K562 (cell line): ENCODE results near the gene POU3F3. TPM values are rescaled to one million over a fixed set of nuclear protein-coding genes. Genes with fewer than 3 reads are reported as not detected.

ENCODE experiments used
- ATAC-seq: fragments of 200-7000 bp; cut with Tn5 transposase; 3 replicates; pipeline ENCODE4 v1.9.1; 2020; ENCODE audit warnings: moderate library complexity
- BruUV-seq: library from RNA; stranded (reverse); fragments of 400-500 nt; replicated peaks from 2 replicates; lab custom pipeline; 2021; lab: Mats Ljungman, UMichigan
- CTCF ChIA-PET: fragments of 300-600 bp; formaldehyde crosslinking; extraction: SDS; loops from one replicate; lab custom pipeline; 2021; ENCODE audit warnings: low intra/inter-chr PET ratio; lab: Yijun Ruan, JAX
- POLR2A ChIA-PET: fragments of 300-600, 350-650 bp; sonication (Branson Sonifier 250); formaldehyde crosslinking; extraction: SDS; loops from one replicate; lab custom pipeline; 2021; ENCODE audit warnings: antibody characterized with exemption, inconsistent platforms; lab: Yijun Ruan, JAX
- DNase-seq, 4 experiments: peaks; one replicate each; pipeline versions ENCODE4 v3.0.0 to v3.0.0-alpha.2; 2011 to 2018; ENCODE audit warnings: low spot score in 3 of 4, mixed read lengths in 3 of 4; ENCODE audit errors: extremely low read depth in 1 of 4
- FAIRE-seq: peaks from 2 replicates; lab custom pipeline; 2011; peaks lifted over from hg19 to GRCh38; lab: Jason Lieb, UNC
- H2AFZ ChIP-seq: 2 replicates; pipeline ENCODE4 v1.6.0; 2011; ENCODE audit warnings: low read depth, low read length, control low read depth, inconsistent platforms
- H3K27ac ChIP-seq: fragments of 200-600 bp; 3 replicates; pipeline ENCODE4 v1.8.0; 2011; ENCODE audit warnings: low read depth, mild to moderate bottlenecking, control low read depth, inconsistent platforms, low read length, moderate library complexity, mixed read lengths; ENCODE audit errors: extremely low read depth
- H3K27me3 ChIP-seq, 2 experiments: fragments of 300-600 bp in 1 of 2; 2 replicates in 1 of 2; 3 replicates in 1 of 2; pipeline versions ENCODE4 v1.6.0 to v1.8.0; 2011; ENCODE audit warnings: inconsistent platforms in 2 of 2, low read length in 2 of 2, mild to moderate bottlenecking in 1 of 2, mixed read lengths in 1 of 2, moderate library complexity in 1 of 2; ENCODE audit not compliant: control insufficient read depth in 2 of 2, insufficient read depth in 2 of 2
- H3K36me3 ChIP-seq: fragments of 300-600 bp; 3 replicates; pipeline ENCODE4 v1.8.0; 2011; ENCODE audit warnings: mild to moderate bottlenecking, low read length, inconsistent platforms; ENCODE audit not compliant: control insufficient read depth, insufficient read depth
- H3K4me1 ChIP-seq, 2 experiments: fragments of 200-600 bp in 1 of 2; replicated peaks in 1 of 2; 2 replicates in 1 of 2; 3 replicates in 1 of 2; pipeline versions ENCODE4 v1.5.1 to v1.8.0; 2011; ENCODE audit warnings: inconsistent platforms in 2 of 2, low read length in 2 of 2, mild to moderate bottlenecking in 1 of 2, mixed read lengths in 1 of 2, moderate library complexity in 1 of 2; ENCODE audit not compliant: control insufficient read depth in 2 of 2, insufficient read depth in 2 of 2
- H3K4me2 ChIP-seq: 2 replicates; pipeline ENCODE4 v1.6.1; 2011; ENCODE audit warnings: low read length, control low read depth, inconsistent platforms, mixed read lengths; ENCODE audit not compliant: insufficient read depth
- H3K4me3 ChIP-seq: fragments of 200-600 bp; sonication (generic), shearing (Covaris generic); 2 replicates; pipeline ENCODE4 v1.5.1; 2016; ENCODE audit warnings: control low read depth, inconsistent platforms
- H3K79me2 ChIP-seq: fragments of 200-600 bp; 3 replicates; pipeline ENCODE4 v1.8.0; 2011; ENCODE audit warnings: low read length, inconsistent platforms; ENCODE audit not compliant: control insufficient read depth, insufficient read depth
- H3K9ac ChIP-seq, 2 experiments: 2 replicates each; pipeline versions ENCODE4 v1.6.0 to v1.6.1; 2011; ENCODE audit warnings: low read depth in 2 of 2, low read length in 2 of 2, control low read depth in 1 of 2, inconsistent platforms in 1 of 2, mild to moderate bottlenecking in 1 of 2, mixed read lengths in 1 of 2; ENCODE audit not compliant: insufficient read depth in 1 of 2
- H3K9me1 ChIP-seq: one replicate; pipeline ENCODE4 v1.6.0; 2011; ENCODE audit warnings: inconsistent platforms, mild to moderate bottlenecking, low read length, moderate library complexity; ENCODE audit not compliant: control insufficient read depth, insufficient read depth
- H3K9me3 ChIP-seq: replicated peaks from 2 replicates; pipeline ENCODE4 v1.5.1; 2011; ENCODE audit warnings: low read depth, low read length, inconsistent platforms; ENCODE audit not compliant: control insufficient read depth, insufficient read depth
- H4K20me1 ChIP-seq: replicated peaks from 2 replicates; pipeline ENCODE4 v1.6.1; 2011; ENCODE audit warnings: low read length, inconsistent platforms, mixed read lengths; ENCODE audit not compliant: control insufficient read depth, insufficient read depth
- BCOR ChIP-seq: fragments of 450-650 bp; IDR thresholded peaks from 2 replicates; pipeline ENCODE4 v1.6.1; 2016
- C11orf30 ChIP-seq: fragments of 450-650 bp; IDR thresholded peaks from 2 replicates; pipeline ENCODE4 v1.6.1; 2016; ENCODE audit warnings: low read depth, mild to moderate bottlenecking
- CEBPB ChIP-seq: fragments of 450-650 bp; IDR thresholded peaks from 2 replicates; pipeline ENCODE4 v1.6.1; 2016; ENCODE audit warnings: missing genetic modification characterization, missing compliant biosample characterization
- HOXB6 ChIP-seq: fragments of 250-450 bp; sonication (Bioruptor Pico); IDR thresholded peaks from 2 replicates; pipeline ENCODE4 v1.5.1; 2022; ENCODE audit warnings: mild to moderate bottlenecking, borderline replicate concordance
- ZNF274 ChIP-seq: IDR thresholded peaks from 2 replicates; pipeline ENCODE4 v1.6.1; 2011; ENCODE audit warnings: low read depth, mild to moderate bottlenecking, low read length, moderate library complexity, borderline replicate concordance
- ZNF589 ChIP-seq: fragments of 200-800 bp; sonication (Bioruptor generic); IDR thresholded peaks from 2 replicates; pipeline ENCODE4 v1.6.1; 2016; ENCODE audit warnings: low read depth, missing genetic modification characterization, missing compliant biosample characterization
- WGBS: fragments of 100-300 bp; shearing (Covaris generic); methylation state at CpG from one replicate; pipeline ENCODE4 v1.1.6; 2016; ENCODE audit warnings: low coverage, mixed read lengths; ENCODE audit not compliant: insufficient coverage; ENCODE audit errors: missing lambda C conversion rate; 5-methylcytosine and 5-hydroxymethylcytosine counted together
- in situ Hi-C: fragments of 300-500 bp; cut with MboI; formaldehyde crosslinking; loops from 4 replicates; pipeline ENCODE4 v1.15.0; 2018; ENCODE audit warnings: inconsistent platforms, mixed read lengths
- intact Hi-C: fragments of 100-400 bp; cut with micrococcal nuclease; formaldehyde crosslinking; loops from 2 replicates; pipeline ENCODE4 v1.14.2; 2022
- polyA plus RNA-seq, 8 experiments: library from polyadenylated mRNA; depleted of rRNA in 4 of 8; stranded (reverse) in 5 of 8; unstranded in 3 of 8; fragments of >200 nt; fragmentation: Nextera tagmentation in 2 of 8; fragmentation: Illumina TruSeq in 1 of 8; extraction: Ambion mirVana in 2 of 8; extraction: Trizol in 1 of 8; gene quantifications; 2 replicates each; pipeline versions ENCODE4 v1.2.1 to v1.2.3, GENCODE V29; 2011 to 2014; ENCODE audit warnings: inconsistent platforms in 1 of 8, missing spikeins in 1 of 8
- total RNA-seq, 7 experiments: library from RNA; depleted of rRNA in 6 of 7; stranded (reverse); fragments of >200 nt in 6 of 7; fragmentation: Illumina TruSeq in 2 of 7; extraction: Trizol in 2 of 7; gene quantifications; 2 replicates each; pipeline versions ENCODE4 v1.2.1 to v1.2.3, GENCODE V29; 2011 to 2021; ENCODE audit warnings: low replicate concordance in 1 of 7
- TF ChIP-seq, protein P1 (sequence below): fragments of 250-450 bp; sonication (Bioruptor Pico); IDR thresholded peaks from 2 replicates; pipeline ENCODE4 v1.8.0; 2022; ENCODE audit warnings: inconsistent platforms, mild to moderate bottlenecking, moderate library complexity, borderline replicate concordance
- TF ChIP-seq, protein P2 (sequence below): fragments of 450-650 bp; IDR thresholded peaks from 2 replicates; pipeline ENCODE4 v1.6.1; 2017; ENCODE audit warnings: antibody characterized with exemption, mild to moderate bottlenecking
- TF ChIP-seq, protein P3 (sequence below): sonication (generic); formaldehyde crosslinking; IDR thresholded peaks from 2 replicates; pipeline ENCODE4 v1.9.0; 2022; ENCODE audit warnings: mild to moderate bottlenecking, missing genetic modification reagents

The POU3F3 gene
- total and polyA plus RNA-seq, 9 of the 15 experiments (the other 6 are each of a cell fraction or from before 2014, with no cell fraction given) = not detected

DNA sequence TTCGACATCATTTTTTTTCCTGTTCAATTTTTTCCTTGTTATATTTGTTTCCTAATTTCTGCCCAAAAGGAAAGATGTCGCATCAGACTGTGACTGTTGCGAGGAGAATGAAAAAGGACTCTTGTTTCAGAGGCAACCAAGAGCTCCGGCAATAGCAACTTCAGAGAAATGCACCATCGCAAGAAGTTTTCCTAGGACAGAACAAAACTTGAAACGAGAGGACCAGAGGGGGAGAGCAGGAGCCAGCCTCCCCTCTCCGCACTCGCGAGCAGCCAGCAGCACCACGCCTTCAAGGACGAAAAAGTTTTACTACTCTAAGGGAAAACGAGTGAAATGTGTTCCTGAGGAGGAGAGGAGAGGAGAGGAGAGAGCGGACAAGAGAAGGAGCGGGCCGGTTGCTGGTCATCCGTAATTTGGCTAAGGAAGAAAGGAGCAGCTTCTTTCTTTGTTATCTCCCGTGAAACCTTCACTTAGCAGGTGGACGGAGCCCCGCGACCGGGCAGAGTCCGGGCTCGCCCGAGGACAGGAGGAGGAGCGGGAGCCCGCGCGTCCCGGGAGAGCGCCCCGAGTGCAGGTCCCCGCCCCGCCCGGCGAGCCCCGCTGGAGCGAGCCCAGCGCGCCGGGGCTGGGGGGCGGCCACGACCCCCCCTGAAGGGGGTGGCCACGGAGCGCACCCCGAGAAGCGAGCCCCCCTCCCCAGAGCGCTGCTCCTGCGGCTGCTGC lies 744 bp downstream of the POU3F3 start (continued):
- no peak for TF ChIP-seq ZNF274

DNA sequence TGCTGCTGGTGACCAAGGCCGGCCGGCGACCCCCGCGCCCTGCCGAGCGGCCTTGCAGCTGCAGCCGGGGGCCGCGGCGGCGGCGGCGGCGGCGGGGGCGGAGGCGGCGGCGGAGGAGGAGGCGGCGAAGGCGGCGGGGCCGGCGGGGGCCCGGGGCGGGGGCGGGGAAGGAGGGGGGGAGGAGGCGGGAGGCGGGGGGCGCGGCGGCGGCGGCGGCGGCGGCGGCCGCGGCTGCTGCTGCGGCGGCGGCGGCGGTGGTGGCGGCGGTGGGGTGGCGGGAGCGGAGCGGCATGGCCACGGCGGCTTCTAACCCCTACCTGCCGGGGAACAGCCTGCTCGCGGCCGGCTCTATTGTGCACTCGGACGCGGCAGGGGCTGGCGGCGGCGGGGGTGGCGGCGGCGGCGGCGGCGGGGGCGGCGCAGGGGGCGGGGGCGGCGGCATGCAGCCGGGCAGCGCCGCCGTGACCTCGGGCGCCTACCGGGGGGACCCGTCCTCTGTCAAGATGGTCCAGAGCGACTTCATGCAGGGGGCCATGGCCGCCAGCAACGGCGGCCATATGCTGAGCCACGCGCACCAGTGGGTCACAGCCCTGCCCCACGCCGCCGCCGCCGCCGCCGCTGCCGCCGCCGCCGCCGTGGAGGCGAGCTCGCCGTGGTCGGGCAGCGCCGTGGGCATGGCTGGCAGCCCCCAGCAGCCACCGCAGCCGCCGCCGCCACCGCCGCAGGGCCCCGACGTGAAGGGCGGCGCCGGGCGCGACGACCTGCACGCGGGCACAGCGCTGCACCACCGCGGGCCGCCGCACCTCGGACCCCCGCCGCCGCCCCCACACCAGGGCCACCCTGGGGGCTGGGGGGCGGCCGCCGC lies 1.5 kb downstream of the POU3F3 start:
- no peak overlapping the region for H3K27ac ChIP-seq
- no peaks in the 10 kb centered on the region for H4K20me1 ChIP-seq
- peaks cover 4 to 9% of the 10 kb centered on the region in 2 experiments; a peak in 3 of 5 replicates for H3K27me3 ChIP-seq
- FAIRE-seq = no peak
- ChIA-PET CTCF (no interaction called here), POLR2A (no interaction called here)
- no peaks in the 10 kb centered on the region for H3K36me3 ChIP-seq
- no peak overlapping the region for H3K9ac ChIP-seq
- WGBS = 89% methylated on average over 9 of the region's 135 CpGs
- no peak for DNase-seq
- in situ Hi-C loops (no loop called here), intact Hi-C loops (no loop called here)
- no peaks in the 10 kb centered on the region for H3K9me1 ChIP-seq
- H3K4me3 ChIP-seq = no peak overlapping the region
- BruUV-seq = no TSS peak
- no peak for ATAC-seq
- H2AFZ ChIP-seq = no peak overlapping the region
- H3K4me2 ChIP-seq = no peak overlapping the region
- no peaks in the 10 kb centered on the region for H3K9me3 ChIP-seq
- H3K79me2 ChIP-seq = no peaks in the 10 kb centered on the region
- H3K4me1 ChIP-seq = peaks cover 0 to 7% of the 10 kb centered on the region in 2 experiments; a peak in 1 of 5 replicates
- TF ChIP-seq, protein P1, sequence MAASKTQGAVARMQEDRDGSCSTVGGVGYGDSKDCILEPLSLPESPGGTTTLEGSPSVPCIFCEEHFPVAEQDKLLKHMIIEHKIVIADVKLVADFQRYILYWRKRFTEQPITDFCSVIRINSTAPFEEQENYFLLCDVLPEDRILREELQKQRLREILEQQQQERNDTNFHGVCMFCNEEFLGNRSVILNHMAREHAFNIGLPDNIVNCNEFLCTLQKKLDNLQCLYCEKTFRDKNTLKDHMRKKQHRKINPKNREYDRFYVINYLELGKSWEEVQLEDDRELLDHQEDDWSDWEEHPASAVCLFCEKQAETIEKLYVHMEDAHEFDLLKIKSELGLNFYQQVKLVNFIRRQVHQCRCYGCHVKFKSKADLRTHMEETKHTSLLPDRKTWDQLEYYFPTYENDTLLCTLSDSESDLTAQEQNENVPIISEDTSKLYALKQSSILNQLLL (CRISPR knock-in tag) = no peak
- TF ChIP-seq, protein P2, sequence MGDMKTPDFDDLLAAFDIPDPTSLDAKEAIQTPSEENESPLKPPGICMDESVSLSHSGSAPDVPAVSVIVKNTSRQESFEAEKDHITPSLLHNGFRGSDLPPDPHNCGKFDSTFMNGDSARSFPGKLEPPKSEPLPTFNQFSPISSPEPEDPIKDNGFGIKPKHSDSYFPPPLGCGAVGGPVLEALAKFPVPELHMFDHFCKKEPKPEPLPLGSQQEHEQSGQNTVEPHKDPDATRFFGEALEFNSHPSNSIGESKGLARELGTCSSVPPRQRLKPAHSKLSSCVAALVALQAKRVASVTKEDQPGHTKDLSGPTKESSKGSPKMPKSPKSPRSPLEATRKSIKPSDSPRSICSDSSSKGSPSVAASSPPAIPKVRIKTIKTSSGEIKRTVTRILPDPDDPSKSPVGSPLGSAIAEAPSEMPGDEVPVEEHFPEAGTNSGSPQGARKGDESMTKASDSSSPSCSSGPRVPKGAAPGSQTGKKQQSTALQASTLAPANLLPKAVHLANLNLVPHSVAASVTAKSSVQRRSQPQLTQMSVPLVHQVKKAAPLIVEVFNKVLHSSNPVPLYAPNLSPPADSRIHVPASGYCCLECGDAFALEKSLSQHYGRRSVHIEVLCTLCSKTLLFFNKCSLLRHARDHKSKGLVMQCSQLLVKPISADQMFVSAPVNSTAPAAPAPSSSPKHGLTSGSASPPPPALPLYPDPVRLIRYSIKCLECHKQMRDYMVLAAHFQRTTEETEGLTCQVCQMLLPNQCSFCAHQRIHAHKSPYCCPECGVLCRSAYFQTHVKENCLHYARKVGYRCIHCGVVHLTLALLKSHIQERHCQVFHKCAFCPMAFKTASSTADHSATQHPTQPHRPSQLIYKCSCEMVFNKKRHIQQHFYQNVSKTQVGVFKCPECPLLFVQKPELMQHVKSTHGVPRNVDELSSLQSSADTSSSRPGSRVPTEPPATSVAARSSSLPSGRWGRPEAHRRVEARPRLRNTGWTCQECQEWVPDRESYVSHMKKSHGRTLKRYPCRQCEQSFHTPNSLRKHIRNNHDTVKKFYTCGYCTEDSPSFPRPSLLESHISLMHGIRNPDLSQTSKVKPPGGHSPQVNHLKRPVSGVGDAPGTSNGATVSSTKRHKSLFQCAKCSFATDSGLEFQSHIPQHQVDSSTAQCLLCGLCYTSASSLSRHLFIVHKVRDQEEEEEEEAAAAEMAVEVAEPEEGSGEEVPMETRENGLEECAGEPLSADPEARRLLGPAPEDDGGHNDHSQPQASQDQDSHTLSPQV = no peak
- TF ChIP-seq, protein P3, sequence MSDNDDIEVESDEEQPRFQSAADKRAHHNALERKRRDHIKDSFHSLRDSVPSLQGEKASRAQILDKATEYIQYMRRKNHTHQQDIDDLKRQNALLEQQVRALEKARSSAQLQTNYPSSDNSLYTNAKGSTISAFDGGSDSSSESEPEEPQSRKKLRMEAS = no peak
- TF ChIP-seq C11orf30 = no peak
- no peak for TF ChIP-seq ZNF589 (CRISPR knock-in tag)
- no peak for TF ChIP-seq HOXB6 (CRISPR knock-in tag)
- no peak for TF ChIP-seq CEBPB (tag)
- TF ChIP-seq BCOR = no peak
